KMS-11 (cell line): Measurements from ENCODE around the gene IWS1.

Experiments used
- H2AFZ ChIP-seq: fragments of 200-600 bp; sonication (generic); 2 replicates; pipeline ENCODE4 v1.6.1; 2016; ENCODE audit warnings: antibody characterized with exemption, mixed run types, low read depth
- H3K27ac ChIP-seq: fragments of 200-600 bp; sonication (generic); 2 replicates; pipeline ENCODE4 v1.6.1; 2016; ENCODE audit warnings: mild to moderate bottlenecking, mixed run types
- H3K27me3 ChIP-seq: fragments of 200-600 bp; sonication (generic); 2 replicates; pipeline ENCODE4 v1.6.1; 2017; ENCODE audit warnings: mild to moderate bottlenecking, low read depth, mixed run types, moderate library complexity; ENCODE audit not compliant: insufficient read depth
- H3K36me3 ChIP-seq: fragments of 200-600 bp; sonication (generic); 2 replicates; pipeline ENCODE4 v1.6.1; 2017; ENCODE audit warnings: mild to moderate bottlenecking, mixed run types; ENCODE audit not compliant: insufficient read depth
- H3K4me1 ChIP-seq: fragments of 200-600 bp; sonication (generic); 2 replicates; pipeline ENCODE4 v1.6.1; 2016; ENCODE audit warnings: mild to moderate bottlenecking, low read depth, mixed run types; ENCODE audit not compliant: poor library complexity, severe bottlenecking
- H3K4me2 ChIP-seq: fragments of 200-600 bp; sonication (generic); 2 replicates; pipeline ENCODE4 v1.7.0; 2016; ENCODE audit warnings: mild to moderate bottlenecking, mixed run types
- H3K4me3 ChIP-seq: fragments of 200-600 bp; sonication (generic); IDR thresholded peaks from 2 replicates; pipeline ENCODE4 v1.6.1; 2017; ENCODE audit warnings: low read depth, low read length, mixed read lengths; ENCODE audit not compliant: insufficient read depth
- H3K79me2 ChIP-seq: fragments of 200-600 bp; sonication (generic); 2 replicates; pipeline ENCODE4 v1.6.1; 2016; ENCODE audit warnings: low read depth, mixed run types; ENCODE audit not compliant: insufficient read depth
- H3K9ac ChIP-seq: fragments of 200-600 bp; sonication (generic); 2 replicates; pipeline ENCODE4 v1.6.1; 2016; ENCODE audit warnings: mild to moderate bottlenecking, mixed run types
- H4K20me1 ChIP-seq: fragments of 200-600 bp; sonication (generic); 2 replicates; pipeline ENCODE4 v1.6.1; 2016; ENCODE audit warnings: mild to moderate bottlenecking, mixed run types; ENCODE audit not compliant: insufficient read depth
- TF ChIP-seq, protein P1 (sequence below): fragments of 200-600 bp; sonication (generic); conservative IDR thresholded peaks from 2 replicates; pipeline ENCODE4 v1.6.1; 2017; ENCODE audit warnings: low read depth, mild to moderate bottlenecking, antibody characterized with exemption, low read length, moderate library complexity, mixed read lengths

Gene IWS1

DNA sequence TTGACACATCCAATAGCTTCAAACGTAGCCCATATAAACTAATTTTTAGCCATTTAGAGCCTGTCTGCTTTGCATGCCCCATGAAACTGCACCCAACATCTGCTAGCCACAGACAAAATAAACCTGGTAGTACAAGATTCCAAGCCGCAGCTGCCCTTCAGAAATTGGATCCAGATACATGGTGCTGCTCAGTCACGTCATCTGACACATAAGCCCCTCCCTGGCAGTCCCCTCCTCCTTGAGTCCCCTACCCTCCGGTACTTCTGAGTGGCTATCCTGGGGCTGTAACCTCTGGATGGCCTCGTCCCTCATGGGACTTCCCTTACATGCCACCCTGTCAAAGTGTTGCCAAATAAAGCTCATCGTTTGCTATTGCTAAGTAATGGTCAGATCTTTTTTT is 74.3 kb downstream of the IWS1 start:
- Histone ChIP-seq H3K4me3 (no peak overlapping the region), H4K20me1 (no peaks in the 10 kb centered on the region), H3K9ac (no peak overlapping the region), H3K4me1 (no peaks in the 10 kb centered on the region), H3K79me2 (no peaks in the 10 kb centered on the region), H2AFZ (no peak overlapping the region), H3K27me3 (no peaks in the 10 kb centered on the region), H3K36me3 (no peaks in the 10 kb centered on the region), H3K4me2 (no peak overlapping the region), H3K27ac (no peak overlapping the region)
- TF ChIP-seq, protein P1, sequence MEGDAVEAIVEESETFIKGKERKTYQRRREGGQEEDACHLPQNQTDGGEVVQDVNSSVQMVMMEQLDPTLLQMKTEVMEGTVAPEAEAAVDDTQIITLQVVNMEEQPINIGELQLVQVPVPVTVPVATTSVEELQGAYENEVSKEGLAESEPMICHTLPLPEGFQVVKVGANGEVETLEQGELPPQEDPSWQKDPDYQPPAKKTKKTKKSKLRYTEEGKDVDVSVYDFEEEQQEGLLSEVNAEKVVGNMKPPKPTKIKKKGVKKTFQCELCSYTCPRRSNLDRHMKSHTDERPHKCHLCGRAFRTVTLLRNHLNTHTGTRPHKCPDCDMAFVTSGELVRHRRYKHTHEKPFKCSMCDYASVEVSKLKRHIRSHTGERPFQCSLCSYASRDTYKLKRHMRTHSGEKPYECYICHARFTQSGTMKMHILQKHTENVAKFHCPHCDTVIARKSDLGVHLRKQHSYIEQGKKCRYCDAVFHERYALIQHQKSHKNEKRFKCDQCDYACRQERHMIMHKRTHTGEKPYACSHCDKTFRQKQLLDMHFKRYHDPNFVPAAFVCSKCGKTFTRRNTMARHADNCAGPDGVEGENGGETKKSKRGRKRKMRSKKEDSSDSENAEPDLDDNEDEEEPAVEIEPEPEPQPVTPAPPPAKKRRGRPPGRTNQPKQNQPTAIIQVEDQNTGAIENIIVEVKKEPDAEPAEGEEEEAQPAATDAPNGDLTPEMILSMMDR = no peak

DNA sequence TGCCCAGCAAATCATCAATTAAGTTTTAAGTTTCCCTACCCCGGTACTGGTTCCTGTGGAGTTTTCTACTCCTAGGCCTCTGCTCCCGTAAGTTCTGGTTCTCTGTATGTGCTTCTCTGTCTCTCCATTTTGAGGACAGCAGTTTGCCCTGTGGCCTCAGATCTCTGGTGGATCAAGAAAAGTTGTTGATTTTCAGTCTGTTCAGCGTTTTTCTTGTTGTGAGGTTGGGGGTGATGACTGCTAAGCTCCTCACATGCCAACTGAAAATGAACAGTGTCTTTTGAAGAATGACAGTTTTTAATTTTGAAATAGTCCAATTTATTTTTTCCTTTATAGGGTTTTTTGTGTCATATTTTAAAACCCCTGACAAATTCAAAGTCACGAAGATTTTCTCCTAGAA is 76.4 kb downstream of the IWS1 start:
- Histone ChIP-seq H3K4me3 (no peak overlapping the region), H3K27ac (no peak overlapping the region), H3K9ac (no peak overlapping the region), H4K20me1 (no peaks in the 10 kb centered on the region), H3K27me3 (no peaks in the 10 kb centered on the region), H2AFZ (no peak overlapping the region), H3K4me2 (no peak overlapping the region), H3K79me2 (no peaks in the 10 kb centered on the region), H3K4me1 (no peaks in the 10 kb centered on the region), H3K36me3 (no peaks in the 10 kb centered on the region)
- TF ChIP-seq, protein P1 = no peak

DNA sequence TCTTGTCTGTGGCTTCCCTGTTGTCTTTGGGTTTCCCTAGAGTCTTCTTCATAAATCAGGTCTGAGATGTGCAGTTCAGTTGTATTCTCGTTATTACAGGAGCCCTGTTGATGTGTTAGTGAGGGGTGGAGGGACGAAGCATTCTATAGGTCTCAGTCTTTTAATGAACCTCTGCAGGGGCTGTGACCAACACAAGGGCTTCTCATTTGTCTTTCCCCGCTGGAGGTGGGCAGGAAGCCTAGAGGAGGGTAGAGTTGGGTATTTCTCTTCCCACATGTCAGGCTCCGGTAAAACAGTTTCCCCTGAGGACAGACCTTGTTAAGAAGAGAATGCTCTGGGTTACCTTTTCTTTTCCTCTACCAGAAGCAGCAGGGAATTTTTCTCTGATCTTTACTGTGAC is 76.9 kb downstream of the IWS1 start:
- H3K27me3 ChIP-seq = no peaks in the 10 kb centered on the region
- H3K79me2 ChIP-seq = no peaks in the 10 kb centered on the region
- no peak overlapping the region for H2AFZ ChIP-seq
- H3K4me2 ChIP-seq = no peak overlapping the region
- H3K9ac ChIP-seq = no peak overlapping the region
- no peaks in the 10 kb centered on the region for H3K4me1 ChIP-seq
- H3K36me3 ChIP-seq = no peaks in the 10 kb centered on the region
- no peak overlapping the region for H3K4me3 ChIP-seq
- H3K27ac ChIP-seq = no peak overlapping the region
- no peaks in the 10 kb centered on the region for H4K20me1 ChIP-seq
- TF ChIP-seq, protein P1 = no peak

DNA sequence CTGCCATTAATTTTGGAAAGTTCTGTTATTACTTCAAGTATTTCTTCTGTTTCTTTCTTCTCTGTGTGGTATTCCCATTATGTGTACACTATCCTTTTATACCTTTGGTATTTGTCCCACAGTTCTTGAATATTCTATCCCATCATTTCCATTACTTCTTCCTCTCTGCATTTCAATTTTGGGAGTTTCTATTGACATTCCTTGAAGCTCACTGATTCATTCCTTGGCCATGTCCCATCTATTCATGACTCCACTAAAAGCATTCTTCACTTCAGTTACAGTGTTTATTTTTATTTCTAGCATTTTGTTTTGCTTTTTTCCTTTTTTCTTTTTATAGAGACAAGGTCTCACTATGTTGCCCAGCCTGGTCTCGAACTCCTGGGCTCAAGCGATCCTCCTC is 77.8 kb downstream of the IWS1 start:
- Histone ChIP-seq H3K4me1 (no peaks in the 10 kb centered on the region), H3K4me2 (no peak overlapping the region), H3K27ac (no peak overlapping the region), H3K9ac (no peak overlapping the region), H3K79me2 (no peaks in the 10 kb centered on the region), H3K36me3 (no peaks in the 10 kb centered on the region), H2AFZ (no peak overlapping the region), H3K4me3 (no peak overlapping the region), H3K27me3 (no peaks in the 10 kb centered on the region), H4K20me1 (no peaks in the 10 kb centered on the region)
- TF ChIP-seq, protein P1 = no peak

DNA sequence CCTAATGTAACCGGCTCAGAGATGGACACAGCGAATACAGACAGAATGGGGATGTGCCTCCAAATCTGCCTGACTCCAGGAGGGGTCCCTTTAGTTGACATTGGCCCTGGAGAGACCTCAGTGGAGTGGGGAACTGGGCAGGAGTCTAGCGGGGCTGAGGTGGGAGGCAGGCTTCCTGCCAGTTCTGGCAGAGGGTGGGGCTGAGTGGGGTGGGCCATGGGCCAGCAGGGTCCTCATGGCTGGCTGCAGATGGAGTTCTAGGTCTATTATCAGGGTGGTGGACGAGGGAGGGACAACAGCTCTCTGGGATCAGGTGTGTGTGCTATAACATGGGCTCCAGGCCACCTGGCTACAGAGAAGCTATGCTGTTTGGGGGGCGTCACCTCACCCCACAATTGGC is 86.9 kb downstream of the IWS1 start:
- Histone ChIP-seq H3K4me1 (no peaks in the 10 kb centered on the region), H4K20me1 (no peaks in the 10 kb centered on the region), H3K4me3 (no peak overlapping the region), H3K9ac (no peak overlapping the region), H3K27me3 (no peaks in the 10 kb centered on the region), H2AFZ (no peak overlapping the region), H3K79me2 (no peaks in the 10 kb centered on the region), H3K36me3 (no peaks in the 10 kb centered on the region), H3K4me2 (no peak overlapping the region), H3K27ac (no peak overlapping the region)
- TF ChIP-seq, protein P1 = no peak
